ENCODE results near the gene MAX. TPM values are rescaled to one million over a fixed set of nuclear protein-coding genes. Genes with fewer than 3 reads are reported as not detected.

MAX gene

Small RNA genes within 50 kb of the gene (small RNA-seq; reads per million reads assigned to genes)
- gene MIR4706 (ENCODE audit: insufficient read depth): not detected
- gene RNU2-14P (ENCODE audit: insufficient read depth): not detected

Measured in mesendoderm (in vitro differentiated cells).